Neural cell (in vitro differentiated cells): ENCODE results near the gene NUTM1. TPM values are rescaled to one million over a fixed set of nuclear protein-coding genes. Genes with fewer than 3 reads are reported as not detected.
"Not testable (repeated sequence)": the region's sequence is repeated elsewhere in the genome, so short reads cannot be mapped to it uniquely, and the experiment has no call there.

Experiments
- H2AFZ ChIP-seq: fragments of 200-600, 300-800 bp; sonication (generic), shearing (Covaris generic); 2 replicates; pipeline ENCODE4 v1.6.0; 2014; ENCODE audit warnings: low read depth, mild to moderate bottlenecking, antibody characterized with exemption, low read length, moderate library complexity
- H3F3A ChIP-seq: fragments of 200-600 bp; shearing (Covaris generic); 2 replicates; pipeline ENCODE4 v1.6.1; 2016; ENCODE audit warnings: mild to moderate bottlenecking, moderate library complexity, mixed read lengths, antibody characterized with exemption, low read length; ENCODE audit not compliant: insufficient read depth, poor library complexity, severe bottlenecking
- H3K27ac ChIP-seq: fragments of 200-600, 300-800 bp; sonication (generic), shearing (Covaris generic); 2 replicates; pipeline ENCODE4 v1.5.1; 2014; ENCODE audit warnings: mild to moderate bottlenecking, low read length, moderate library complexity
- H3K27me3 ChIP-seq: fragments of 300-800, 200-600 bp; sonication (generic), shearing (Covaris generic); 2 replicates; pipeline ENCODE4 v1.6.0; 2014; ENCODE audit warnings: mild to moderate bottlenecking, low read depth, low read length, moderate library complexity; ENCODE audit not compliant: insufficient read depth
- H3K36me3 ChIP-seq: fragments of 300-800, 200-600 bp; sonication (generic), shearing (Covaris generic); 2 replicates; pipeline ENCODE4 v1.5.1; 2014; ENCODE audit warnings: mild to moderate bottlenecking, antibody characterized with exemption, low read length, moderate library complexity; ENCODE audit not compliant: insufficient read depth
- H3K4me2 ChIP-seq: fragments of 300-800, 200-600 bp; sonication (generic), shearing (Covaris generic); 2 replicates; pipeline ENCODE4 v1.6.0; 2014; ENCODE audit warnings: mild to moderate bottlenecking, low read length
- H3K4me3 ChIP-seq: fragments of 300-800, 200-600 bp; sonication (generic), shearing (Covaris generic); 2 replicates; pipeline ENCODE4 v1.5.1; 2014; ENCODE audit warnings: mild to moderate bottlenecking, low read length, moderate library complexity
- H3K79me2 ChIP-seq: fragments of 200-600 bp; shearing (Covaris generic); replicated peaks from 2 replicates; pipeline ENCODE4 v1.6.0; 2014; ENCODE audit warnings: mild to moderate bottlenecking, low read length, moderate library complexity; ENCODE audit not compliant: insufficient read depth
- H3K9ac ChIP-seq: fragments of 300-800, 200-600 bp; sonication (generic), shearing (Covaris generic); 2 replicates; pipeline ENCODE4 v1.6.1; 2016; ENCODE audit warnings: mild to moderate bottlenecking, low read length, mixed read lengths
- H3K9me2 ChIP-seq: fragments of 200-600 bp; shearing (Covaris generic); 2 replicates; pipeline ENCODE4 v1.6.1; 2016; ENCODE audit warnings: mild to moderate bottlenecking, low read length, mixed read lengths; ENCODE audit not compliant: insufficient read depth
- H3K9me3 ChIP-seq: fragments of 200-600, 300-800 bp; sonication (generic), shearing (Covaris generic); 2 replicates; pipeline ENCODE4 v1.6.1; 2016; ENCODE audit warnings: mild to moderate bottlenecking, mixed run types, low read length, moderate library complexity, mixed read lengths
- H4K20me1 ChIP-seq: fragments of 200-600 bp; shearing (Covaris generic); 2 replicates; pipeline ENCODE4 v1.6.1; 2016; ENCODE audit warnings: mild to moderate bottlenecking, mixed run types; ENCODE audit not compliant: insufficient read depth
- polyA plus RNA-seq: library from polyadenylated mRNA; depleted of rRNA; stranded (reverse); fragments of >200 nt; gene quantifications from 2 replicates; pipeline ENCODE4 v1.2.3, GENCODE V29; 2014
- small RNA-seq, 3 experiments: library from RNA; depleted of rRNA; stranded (forward); fragments of <200 nt; gene quantifications; one replicate each; pipeline ENCODE3, GENCODE V24; 2012

The NUTM1 gene
- polyA plus RNA-seq, 1 donor from 2014 or later, result not detected

DNA sequence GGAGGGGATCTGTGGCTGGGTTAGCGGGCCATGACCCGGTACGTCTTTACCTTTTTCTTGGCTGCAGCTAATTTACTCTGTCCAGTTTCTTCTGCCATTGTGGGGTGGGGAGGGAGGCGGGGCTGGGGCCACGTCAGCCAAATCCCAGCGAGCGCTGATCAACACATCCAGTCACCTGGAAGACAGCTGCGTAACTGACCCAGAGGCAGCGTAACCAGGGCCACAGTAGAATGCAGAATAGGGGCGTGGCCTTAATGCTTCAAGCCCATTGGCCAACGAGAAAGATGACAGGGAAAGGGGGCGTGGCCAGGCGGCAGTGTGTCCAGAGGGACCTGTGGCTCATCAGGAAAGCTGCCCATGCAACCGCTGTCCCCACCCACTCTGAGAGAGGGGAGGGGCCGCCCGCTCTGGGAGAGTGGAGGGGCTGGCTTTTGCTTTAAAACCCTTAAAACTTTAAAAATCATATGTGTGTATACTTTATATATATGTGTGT, 46.5 kb downstream of the NUTM1 start:
- not testable (repeated sequence) for H3K36me3 ChIP-seq, H3K9ac ChIP-seq, H3K4me3 ChIP-seq, H3F3A ChIP-seq, H3K27me3 ChIP-seq, H3K27ac ChIP-seq, H4K20me1 ChIP-seq, H3K4me2 ChIP-seq, H3K79me2 ChIP-seq, H3K9me2 ChIP-seq, H2AFZ ChIP-seq, H3K9me3 ChIP-seq

DNA sequence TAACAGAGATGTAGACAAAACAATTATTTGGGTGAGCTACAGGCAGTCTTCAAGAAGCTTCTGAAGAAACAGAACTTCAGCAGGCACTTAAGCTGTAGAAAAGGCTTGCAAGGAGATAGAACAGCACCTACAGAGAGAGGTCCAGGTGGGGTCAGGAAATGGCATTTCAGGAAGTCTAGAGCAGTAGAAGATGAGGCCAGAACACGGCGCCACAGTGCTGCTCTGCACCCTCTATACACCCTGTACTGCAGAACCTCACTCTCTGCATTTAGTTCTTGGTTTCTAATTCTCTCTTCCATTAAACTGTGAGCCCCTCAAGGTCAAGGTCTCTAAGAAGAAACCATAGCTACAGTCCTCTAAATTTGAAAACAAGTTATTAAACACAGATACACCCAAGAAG, 49.9 kb downstream of the NUTM1 start:
- not testable (repeated sequence) for H3K79me2 ChIP-seq, H3K27me3 ChIP-seq, H3K4me3 ChIP-seq, H3K36me3 ChIP-seq, H3K27ac ChIP-seq, H3F3A ChIP-seq, H3K9ac ChIP-seq, H3K4me2 ChIP-seq, H2AFZ ChIP-seq, H4K20me1 ChIP-seq, H3K9me3 ChIP-seq, H3K9me2 ChIP-seq

DNA sequence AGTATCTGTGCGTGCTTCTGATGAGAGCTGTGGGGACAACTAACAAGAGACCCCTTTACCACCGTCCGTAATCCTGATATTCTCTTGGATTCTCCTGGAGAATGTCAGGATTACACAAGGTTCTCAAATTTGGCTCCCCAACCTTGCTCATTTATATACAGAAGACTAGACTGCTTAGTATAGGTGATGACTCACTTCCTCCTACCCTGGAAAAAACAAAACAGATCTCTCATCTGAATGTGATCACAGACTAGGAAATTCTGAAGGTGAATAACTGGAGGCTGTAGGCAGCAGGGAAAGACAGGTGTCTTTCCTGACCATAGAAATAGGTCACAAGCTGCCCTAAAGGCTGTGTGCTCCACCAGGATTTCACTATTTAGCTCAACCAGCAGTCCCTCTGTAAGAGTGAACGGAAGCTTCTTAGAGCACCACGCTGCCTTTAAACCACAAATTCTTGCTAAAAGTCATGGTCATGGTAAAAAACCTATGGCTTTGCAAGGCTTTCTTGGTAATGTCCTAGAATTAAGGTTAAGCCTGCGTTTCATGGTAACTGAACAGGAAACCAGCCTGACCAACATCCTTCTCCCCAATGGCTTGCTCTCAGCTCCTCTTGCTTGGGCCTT, 54.6 kb downstream of the NUTM1 start:
- H3F3A ChIP-seq, H3K36me3 ChIP-seq, H3K9me3 ChIP-seq, H3K9ac ChIP-seq, H3K9me2 ChIP-seq, H4K20me1 ChIP-seq, H2AFZ ChIP-seq, H3K4me2 ChIP-seq, H3K79me2 ChIP-seq, H3K27ac ChIP-seq, H3K4me3 ChIP-seq, H3K27me3 ChIP-seq: not testable (repeated sequence)

DNA sequence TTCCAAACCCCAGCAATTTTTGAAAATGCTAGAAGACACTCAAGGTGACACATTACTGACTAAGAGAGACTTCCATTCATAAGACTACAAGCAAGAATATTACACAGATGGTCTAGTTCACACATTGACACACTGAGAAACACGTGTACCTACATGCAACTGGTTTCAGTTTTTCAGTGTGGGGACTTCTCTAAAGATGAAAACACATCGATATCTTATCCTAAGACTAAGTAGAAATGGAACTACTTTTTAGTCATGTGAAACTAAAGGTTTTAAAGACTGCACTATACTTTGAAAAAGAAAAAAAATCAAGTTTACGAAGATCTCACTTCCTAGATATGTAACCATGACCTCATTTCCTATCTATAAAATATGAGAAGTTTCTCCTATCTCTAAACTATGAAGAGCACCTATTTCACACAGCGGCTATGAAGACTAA, 60.1 kb downstream of the NUTM1 start:
- H3K4me3 ChIP-seq, H3K9ac ChIP-seq, H3K36me3 ChIP-seq, H3K4me2 ChIP-seq, H3K9me2 ChIP-seq, H3K27ac ChIP-seq, H3K27me3 ChIP-seq, H4K20me1 ChIP-seq, H3K79me2 ChIP-seq, H2AFZ ChIP-seq, H3F3A ChIP-seq, H3K9me3 ChIP-seq: not testable (repeated sequence)

DNA sequence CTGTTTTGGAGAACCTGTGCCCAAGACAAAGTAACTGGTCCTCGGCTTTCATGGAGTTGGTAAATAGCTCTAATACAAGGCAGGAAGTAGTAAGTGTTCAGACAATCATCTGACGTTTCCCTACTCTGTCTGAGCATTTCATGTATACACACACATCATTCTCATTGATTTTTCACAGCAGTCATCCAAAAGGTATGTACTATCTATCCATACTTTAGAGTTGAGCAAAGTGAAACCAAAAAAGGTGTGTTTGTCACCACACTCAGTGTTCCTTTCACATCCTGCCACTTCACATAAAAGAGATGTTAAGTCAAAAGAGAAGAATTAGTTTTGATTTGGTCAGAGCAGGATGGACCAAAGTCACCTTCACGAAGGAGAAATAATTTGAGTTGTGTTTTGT, 60.8 kb downstream of the NUTM1 start:
- not testable (repeated sequence) for H3K4me2 ChIP-seq, H3K9ac ChIP-seq, H3K27me3 ChIP-seq, H3K9me2 ChIP-seq, H3K79me2 ChIP-seq, H3K4me3 ChIP-seq, H3K27ac ChIP-seq, H4K20me1 ChIP-seq, H3K36me3 ChIP-seq, H3K9me3 ChIP-seq, H2AFZ ChIP-seq, H3F3A ChIP-seq

Small RNA genes lying within 50 kb of the gene (small RNA-seq; reads per million reads assigned to genes)
- gene MIR1233-1 (0 reads per million in 3 experiments), gene RF00019 (0 to 1.2 (median 0) reads per million in 3 experiments)

Other genes with a start within 250 kb of the NUTM1 start
- gene EMC7, start 241.5 kb upstream of the NUTM1 start, polyA plus RNA-seq, result 65.7 and 69.6 TPM in 2 replicates
- 1.2 and 2.4 TPM in 2 replicates for gene PGBD4, start 241.2 kb upstream of the NUTM1 start, polyA plus RNA-seq
- gene KATNBL1, start 133.2 kb upstream of the NUTM1 start, polyA plus RNA-seq, result 140 and 158 TPM in 2 replicates
- gene EMC4, start 118.3 kb upstream of the NUTM1 start, polyA plus RNA-seq, result 238 and 240 TPM in 2 replicates
- gene SLC12A6, start 5.5 kb upstream of the NUTM1 start, polyA plus RNA-seq, result 7.0 and 7.3 TPM in 2 replicates
- gene NOP10, start 179 bp upstream of the NUTM1 start, polyA plus RNA-seq, result 263 and 288 TPM in 2 replicates
- 76.7 and 93.3 TPM in 2 replicates for gene LPCAT4, start 23.9 kb downstream of the NUTM1 start, polyA plus RNA-seq
- 214 and 225 TPM in 2 replicates for gene GOLGA8A, start 94.5 kb downstream of the NUTM1 start, polyA plus RNA-seq
- gene GOLGA8B, start 240.3 kb downstream of the NUTM1 start, polyA plus RNA-seq, result 413 and 462 TPM in 2 replicates